ENCODE data around the gene CASS4. TPM values are rescaled to one million over a fixed set of nuclear protein-coding genes. Genes with fewer than 3 reads are reported as not detected.
A peak's percentile ranks its signal among the peaks of the same experiment; 100 is the strongest.

Gene CASS4
- total and polyA plus RNA-seq, 8 donors: 14.4 to 28.1 (median 23.4) TPM

GRCh38 chr20:56369179-56369578 lies 42.9 kb upstream of the CASS4 start:
- no peak for DNase-seq
- intact Hi-C loops (cut with DNase I): no loop called here
- no peak for ATAC-seq
- Histone ChIP-seq H3K4me3 (no peak overlapping the region), H3K27ac (no peak overlapping the region), H3K27me3 (no peaks in the 10 kb centered on the region), H3K4me1 (peaks cover 0 to 3% of the 10 kb centered on the region in 2 donors), H3K9me3 (no peaks in the 10 kb centered on the region), H3K36me3 (peaks cover 0 to 62% of the 10 kb centered on the region in 2 donors)
- no peak for TF ChIP-seq CTCF (IDR thresholded peaks at IDR 0.05)

GRCh38 chr20:56371977-56372376 lies 40.1 kb upstream of the CASS4 start:
- no peak overlapping the region for H3K27ac ChIP-seq
- no peaks in the 10 kb centered on the region for H3K9me3 ChIP-seq
- H3K36me3 ChIP-seq: peaks cover 0 to 43% of the 10 kb centered on the region in 2 donors
- intact Hi-C loops (cut with DNase I): no loop called here
- no peaks in the 10 kb centered on the region for H3K27me3 ChIP-seq
- ATAC-seq: no peak
- H3K4me1 ChIP-seq: peaks cover 0 to 9% of the 10 kb centered on the region in 2 donors
- TF ChIP-seq CTCF (IDR thresholded peaks at IDR 0.05): no peak
- H3K4me3 ChIP-seq: no peak overlapping the region
- DNase-seq: no peak

GRCh38 chr20:56372850-56373249 lies 39.2 kb upstream of the CASS4 start:
- Histone ChIP-seq H3K4me1 (peaks cover 0 to 9% of the 10 kb centered on the region in 2 donors), H3K4me3 (no peak overlapping the region), H3K27me3 (no peaks in the 10 kb centered on the region), H3K9me3 (no peaks in the 10 kb centered on the region), H3K36me3 (peaks cover 0 to 34% of the 10 kb centered on the region in 2 donors), H3K27ac (no peak overlapping the region)
- ATAC-seq (no peak), DNase-seq (no peak)
- intact Hi-C loops (cut with DNase I): no loop called here
- no peak for TF ChIP-seq CTCF (IDR thresholded peaks at IDR 0.05)

- no peak for TF ChIP-seq CTCF (IDR thresholded peaks at IDR 0.05)
Observed at GRCh38 chr20:56373942-56374341, 38.1 kb upstream of the CASS4 start.

GRCh38 chr20:56376331-56376730 lies 35.7 kb upstream of the CASS4 start:
- ATAC-seq: no peak
- intact Hi-C loops (cut with DNase I): no loop called here

More at GRCh38 chr20:56373942-56374341, 38.1 kb upstream of the CASS4 start:
- Histone ChIP-seq H3K27me3 (no peaks in the 10 kb centered on the region), H3K4me1 (peaks cover 0 to 9% of the 10 kb centered on the region in 2 donors), H3K36me3 (peaks cover 0 to 26% of the 10 kb centered on the region in 2 donors), H3K27ac (peak overlapping the region in 1 of 2 donors; percentile 75), H3K9me3 (no peaks in the 10 kb centered on the region), H3K4me3 (no peak overlapping the region)
- DNase-seq (no peak), ATAC-seq (peak; percentile 83)
- intact Hi-C loops (cut with DNase I): no loop called here

More at GRCh38 chr20:56376331-56376730, 35.7 kb upstream of the CASS4 start:
- DNase-seq: no peak
- Histone ChIP-seq H3K4me1 (peaks cover 0 to 9% of the 10 kb centered on the region in 2 donors), H3K27me3 (no peaks in the 10 kb centered on the region), H3K36me3 (peaks cover 0 to 6% of the 10 kb centered on the region in 2 donors), H3K4me3 (no peak overlapping the region), H3K27ac (peak overlapping the region in 1 of 2 donors; percentile 24), H3K9me3 (no peaks in the 10 kb centered on the region)
- no peak for TF ChIP-seq CTCF (IDR thresholded peaks at IDR 0.05)
